Adrenal gland (tissue), 12 donors: ENCODE data around the gene ARHGAP21. TPM values are rescaled to one million over a fixed set of nuclear protein-coding genes. Genes with fewer than 3 reads are reported as not detected.
"Not testable (repeated sequence)": the region's sequence is repeated elsewhere in the genome, so short reads cannot be mapped to it uniquely, and the experiment has no call there.

Experiments
- DNase-seq, 7 donors: peaks; one replicate each; pipeline ENCODE4 v3.0.0-alpha.2; 2019 to 2020
- H3K27ac ChIP-seq, 5 donors: fragments of 200-600 bp; sonication (generic) in 4 of 5; 1 replicate in 3 of 5; 2 replicates in 2 of 5; pipeline versions ENCODE4 v1.5.1 to v1.8.0; 2016 to 2020; ENCODE audit warnings: mild to moderate bottlenecking in 1 of 5
- H3K27me3 ChIP-seq: fragments of 200-600 bp; 2 replicates; pipeline ENCODE4 v1.8.0; 2021
- H3K36me3 ChIP-seq, 2 donors: fragments of 200-600 bp; replicated peaks in 1 of 2; 1 replicate in 1 of 2; 2 replicates in 1 of 2; pipeline versions ENCODE4 v1.5.1 to v1.8.0; 2018 to 2022
- H3K4me1 ChIP-seq, 2 donors: fragments of 200-600 bp; replicated peaks in 1 of 2; 1 replicate in 1 of 2; 2 replicates in 1 of 2; pipeline versions ENCODE4 v1.5.1 to v1.8.0; 2018 to 2021
- H3K4me3 ChIP-seq, 4 donors: fragments of 200-600 bp; sonication (generic) in 3 of 4; one replicate each; pipeline ENCODE4 v1.5.1; 2016 to 2018
- H3K9me3 ChIP-seq, 3 donors: fragments of 200-600 bp; sonication (generic) in 1 of 3; replicated peaks in 1 of 3; 1 replicate in 2 of 3; 2 replicates in 1 of 3; pipeline versions ENCODE4 v1.5.1 to v1.8.0; 2016 to 2021
- CTCF ChIP-seq, 6 experiments: fragments of 450-650 bp in 4 of 6; fragments of 200-600 bp in 2 of 6; sonication (generic) in 1 of 6; IDR thresholded peaks; 1 replicate in 5 of 6; 2 replicates in 1 of 6; pipeline versions ENCODE4 v1.5.1 to v1.8.0; 2016 to 2021; ENCODE audit warnings: antibody characterized with exemption in 6 of 6, mild to moderate bottlenecking in 2 of 6, moderate library complexity in 1 of 6
- POLR2A ChIP-seq, 2 donors: fragments of 450-650 bp; IDR thresholded peaks; one replicate each; pipeline ENCODE4 v1.6.1; 2017; ENCODE audit warnings: antibody characterized with exemption in 2 of 2, mild to moderate bottlenecking in 2 of 2, moderate library complexity in 1 of 2
- WGBS, 4 donors: extraction: QIAGEN DNeasy Blood & Tissue Kit in 2 of 4; methylation state at CpG; one replicate each; pipeline versions ENCODE4 v1.1.5 to v1.1.7; 2013 to 2017; 5-methylcytosine and 5-hydroxymethylcytosine counted together
- intact Hi-C, 2 donors: fragments of 100-400 bp; cut with DNase I; formaldehyde crosslinking; loops; one replicate each; pipeline versions ENCODE4 v1.14.1 to v1.15.0; 2022 to 2023
- polyA plus RNA-seq, 3 donors: library from polyadenylated mRNA; stranded (reverse); fragments of 200-250 nt in 2 of 3; fragments of 350-450 nt in 1 of 3; fragmentation: Illumina TruSeq in 1 of 3; extraction: RNeasy Lipid Tissue Mini Kit (QIAGEN cat#74804) in 1 of 3; gene quantifications; one replicate each; pipeline ENCODE4 v1.2.3, GENCODE V29; 2013 to 2014
- total RNA-seq, 9 donors: library from RNA; depleted of rRNA in 4 of 9; stranded (reverse); fragments of >200 nt in 4 of 9; fragments of 120-200 nt in 1 of 9; fragmentation: NEBNext Ultra II Directional in 1 of 9; extraction: Animal tissue kit (Norgen Biotek cat#: 25700) in 1 of 9; gene quantifications; one replicate each; pipeline versions ENCODE4 v1.1.0 to v1.2.4, GENCODE V29; 2013 to 2023
- donor health status: healthy with polysubstance abuse.
- donor health status: Bipolar disorder and iron deficiency.
- donor health status: DM: yes; HTN: yes; CAD: no.
- donor health status: DM: no; HTN: no; CAD: no.
- donor health status: DM: no; HTN: no; CAD: no.
- donor health status: DM: yes; HTN: yes; CAD: no.

ARHGAP21 gene
- total and polyA plus RNA-seq, 12 donors = 45.2 to 160 (median 107) TPM

GRCh38 chr10:24762161-24762924 lies 38.7 kb upstream of the ARHGAP21 start:
- TF ChIP-seq POLR2A (IDR thresholded peaks at IDR 0.05) = no peak
- TF ChIP-seq CTCF (IDR thresholded peaks at IDR 0.05) = no peak
- no peak for DNase-seq
- no peaks in the 10 kb centered on the region for H3K27me3 ChIP-seq
- 73 to 80% (median 73%) methylated on average over 8 of the region's 8 CpGs for WGBS, 4 donors
- H3K4me1 ChIP-seq = no peaks in the 10 kb centered on the region
- H3K36me3 ChIP-seq = no peaks in the 10 kb centered on the region
- no peak overlapping the region for H3K27ac ChIP-seq
- intact Hi-C loops = no loop called here
- no peaks in the 10 kb centered on the region for H3K9me3 ChIP-seq
- no peak overlapping the region for H3K4me3 ChIP-seq

- Histone ChIP-seq H3K4me3 (no peak overlapping the region), H3K36me3 (no peaks in the 10 kb centered on the region), H3K27ac (no peak overlapping the region), H3K4me1 (no peaks in the 10 kb centered on the region), H3K9me3 (no peaks in the 10 kb centered on the region), H3K27me3 (no peaks in the 10 kb centered on the region)
- TF ChIP-seq POLR2A (IDR thresholded peaks at IDR 0.05) (no peak), CTCF (IDR thresholded peaks at IDR 0.05) (no peak)
- DNase-seq = no peak
- intact Hi-C loops = no loop called here
- 86 to 97% (median 90%) methylated on average over 2 of the region's 2 CpGs for WGBS, 4 donors
These were observed 36.0 kb upstream of the ARHGAP21 start for GRCh38 chr10:24759672-24760071.

- H3K27ac ChIP-seq, H3K4me3 ChIP-seq, H3K36me3 ChIP-seq, H3K27me3 ChIP-seq, intact Hi-C loops, DNase-seq, H3K4me1 ChIP-seq, H3K9me3 ChIP-seq: not testable (repeated sequence)
- WGBS, 4 donors = 85 to 96% (median 91%) methylated on average over 3 of the region's 3 CpGs
These were observed 34.6 kb upstream of the ARHGAP21 start for GRCh38 chr10:24758254-24758653.

GRCh38 chr10:24756283-24756682 lies 32.6 kb upstream of the ARHGAP21 start:
- Histone ChIP-seq H3K27ac (no peak overlapping the region), H3K9me3 (no peaks in the 10 kb centered on the region), H3K4me3 (no peak overlapping the region), H3K27me3 (no peaks in the 10 kb centered on the region), H3K4me1 (no peaks in the 10 kb centered on the region), H3K36me3 (no peaks in the 10 kb centered on the region)
- DNase-seq = no peak
- WGBS, 4 donors = 91 to 100% (median 94%) methylated on average over 1 of the region's 1 CpG
- intact Hi-C loops = no loop called here
- TF ChIP-seq POLR2A (IDR thresholded peaks at IDR 0.05) = no peak
- no peak for TF ChIP-seq CTCF (IDR thresholded peaks at IDR 0.05)

GRCh38 chr10:24751716-24752115 lies 28.0 kb upstream of the ARHGAP21 start:
- no peaks in the 10 kb centered on the region for H3K36me3 ChIP-seq
- intact Hi-C loops = no loop called here
- no peak for DNase-seq
- H3K4me3 ChIP-seq = no peak overlapping the region
- no peaks in the 10 kb centered on the region for H3K4me1 ChIP-seq
- H3K27me3 ChIP-seq = no peaks in the 10 kb centered on the region
- TF ChIP-seq CTCF (IDR thresholded peaks at IDR 0.05) (no peak), POLR2A (IDR thresholded peaks at IDR 0.05) (no peak)
- WGBS, 4 donors = 55 to 91% (median 83%) methylated on average over 1 of the region's 1 CpG
- H3K9me3 ChIP-seq = no peaks in the 10 kb centered on the region
- H3K27ac ChIP-seq = no peak overlapping the region
